Measurements from ENCODE around the gene MRM1. TPM values are rescaled to one million over a fixed set of nuclear protein-coding genes. Genes with fewer than 3 reads are reported as not detected.

The MRM1 gene
- total RNA-seq, 1 experiment from 2014 or later, result 19.9 TPM

DNA sequence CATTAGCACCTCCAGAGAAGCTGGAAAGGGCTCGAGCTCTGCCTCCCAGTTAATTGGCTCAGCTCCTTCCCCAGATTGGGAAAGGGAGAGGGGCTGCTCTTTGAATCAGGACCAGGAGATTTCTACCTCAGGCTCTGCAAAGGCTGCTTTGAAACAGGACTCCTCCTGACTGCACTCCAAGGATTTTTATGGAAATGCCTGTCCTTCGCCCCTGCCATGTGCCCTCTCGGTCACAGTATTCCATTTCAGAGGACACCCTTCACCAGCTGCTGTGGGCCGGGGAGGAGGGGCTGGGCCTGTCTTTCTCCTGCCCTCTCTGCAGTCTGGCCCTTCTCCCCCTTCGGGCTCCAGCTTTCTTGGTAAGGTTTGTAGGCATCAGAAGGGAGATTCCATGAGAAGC, 13.6 kb downstream of the MRM1 start:
- Histone ChIP-seq H3K27me3 (no peaks in the 10 kb centered on the region), H3K4me3 (no peak overlapping the region), H3K9me3 (no peaks in the 10 kb centered on the region), H3K36me3 (peaks cover 5% of the 10 kb centered on the region; the same call in 1 of the 2 replicates)
- DNase-seq, result no peak

- Histone ChIP-seq H3K27me3 (no peaks in the 10 kb centered on the region), H3K36me3 (no peaks in the 10 kb centered on the region), H3K4me3 (no peak overlapping the region), H3K9me3 (no peaks in the 10 kb centered on the region)
- no peak for DNase-seq
Measured at GRCh38 chr17:36616061-36617029, 15.0 kb downstream of the MRM1 start.

- no peak overlapping the region for H3K4me3 ChIP-seq
- no peaks in the 10 kb centered on the region for H3K36me3 ChIP-seq
- no peak for DNase-seq
- no peaks in the 10 kb centered on the region for H3K27me3 ChIP-seq
- no peaks in the 10 kb centered on the region for H3K9me3 ChIP-seq
Measured at GRCh38 chr17:36617773-36618172, 16.4 kb downstream of the MRM1 start.

- Histone ChIP-seq H3K27me3 (no peaks in the 10 kb centered on the region), H3K9me3 (no peaks in the 10 kb centered on the region), H3K4me3 (no peak overlapping the region), H3K36me3 (no peaks in the 10 kb centered on the region)
- DNase-seq, result no peak
Measured at GRCh38 chr17:36623281-36623680, 21.9 kb downstream of the MRM1 start.

- H3K4me3 ChIP-seq, result no peak overlapping the region
- no peak for DNase-seq
- H3K36me3 ChIP-seq, result no peaks in the 10 kb centered on the region
- no peaks in the 10 kb centered on the region for H3K9me3 ChIP-seq
- H3K27me3 ChIP-seq, result no peaks in the 10 kb centered on the region
Measured at GRCh38 chr17:36625188-36625587, 23.8 kb downstream of the MRM1 start.

- H3K9me3 ChIP-seq, result no peaks in the 10 kb centered on the region
- DNase-seq, result no peak
- no peak overlapping the region for H3K4me3 ChIP-seq
- no peaks in the 10 kb centered on the region for H3K36me3 ChIP-seq
- H3K27me3 ChIP-seq, result no peaks in the 10 kb centered on the region
Measured at GRCh38 chr17:36627101-36627500, 25.7 kb downstream of the MRM1 start.

GRCh38 chr17:36628576-36628975, 27.2 kb downstream of the MRM1 start:
- Histone ChIP-seq H3K36me3 (no peaks in the 10 kb centered on the region), H3K4me3 (no peak overlapping the region), H3K27me3 (no peaks in the 10 kb centered on the region), H3K9me3 (no peaks in the 10 kb centered on the region)
- DNase-seq, result no peak

DNA sequence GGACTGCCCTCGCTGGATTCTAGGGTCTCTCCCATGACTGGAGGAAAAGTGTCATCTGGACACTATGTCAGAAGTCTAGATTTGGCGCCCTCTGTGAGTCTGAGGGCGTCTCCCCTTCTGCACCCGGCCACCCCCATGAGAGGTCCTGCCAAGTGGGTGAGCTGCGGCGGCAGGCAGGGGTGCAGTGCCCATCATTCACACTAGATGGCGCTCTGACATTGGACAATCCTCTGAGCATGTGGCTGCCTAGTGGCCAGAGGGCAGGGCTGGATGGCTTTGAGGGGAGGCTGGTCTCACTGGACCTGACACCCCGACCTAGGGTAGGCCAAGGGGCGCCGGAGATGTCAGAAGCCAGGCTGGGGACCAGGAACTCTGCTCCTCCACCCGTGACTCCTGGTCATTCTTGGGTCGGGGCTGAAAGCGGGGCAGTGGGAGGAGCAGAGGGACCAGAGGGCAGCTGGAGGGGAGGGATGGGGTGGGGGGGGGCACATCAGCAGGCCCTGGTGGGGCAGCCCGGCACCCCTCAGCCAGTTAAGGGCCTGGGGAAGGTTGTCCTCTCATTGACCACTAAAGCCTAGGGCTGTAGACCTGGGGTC, 28.0 kb downstream of the MRM1 start:
- no peaks in the 10 kb centered on the region for H3K9me3 ChIP-seq
- no peaks in the 10 kb centered on the region for H3K27me3 ChIP-seq
- H3K36me3 ChIP-seq, result no peaks in the 10 kb centered on the region
- no peak overlapping the region for H3K4me3 ChIP-seq
- peak; percentile 66 for DNase-seq

DNA sequence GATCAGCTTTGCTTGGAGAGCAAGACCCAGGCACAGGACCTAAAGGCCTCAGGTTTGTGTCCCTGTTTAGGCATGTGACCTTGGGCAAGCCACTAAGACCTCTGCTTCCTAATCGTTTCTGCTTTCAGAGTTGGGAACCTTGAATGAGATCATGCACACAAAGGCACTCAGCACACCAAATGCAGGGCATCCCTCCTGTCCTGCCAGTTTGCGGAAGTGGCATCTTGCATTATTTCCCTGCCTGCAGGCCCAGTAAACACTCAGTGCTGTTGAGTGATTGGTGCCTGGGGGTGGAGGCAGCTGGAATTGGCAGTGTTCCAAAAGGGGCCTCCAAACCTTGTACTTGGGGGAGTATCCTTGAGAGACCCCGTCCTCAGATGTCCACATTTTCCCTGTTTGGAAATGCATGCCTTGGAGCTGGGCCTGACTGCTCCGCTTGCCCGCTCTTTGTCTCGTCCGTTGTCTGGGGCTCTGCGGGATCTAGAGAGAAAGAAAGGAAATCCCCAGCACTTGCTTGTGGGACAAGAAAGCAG, 28.7 kb downstream of the MRM1 start:
- Histone ChIP-seq H3K27me3 (no peaks in the 10 kb centered on the region), H3K9me3 (no peaks in the 10 kb centered on the region), H3K4me3 (no peak overlapping the region), H3K36me3 (no peaks in the 10 kb centered on the region)
- DNase-seq, result no peak

DNA sequence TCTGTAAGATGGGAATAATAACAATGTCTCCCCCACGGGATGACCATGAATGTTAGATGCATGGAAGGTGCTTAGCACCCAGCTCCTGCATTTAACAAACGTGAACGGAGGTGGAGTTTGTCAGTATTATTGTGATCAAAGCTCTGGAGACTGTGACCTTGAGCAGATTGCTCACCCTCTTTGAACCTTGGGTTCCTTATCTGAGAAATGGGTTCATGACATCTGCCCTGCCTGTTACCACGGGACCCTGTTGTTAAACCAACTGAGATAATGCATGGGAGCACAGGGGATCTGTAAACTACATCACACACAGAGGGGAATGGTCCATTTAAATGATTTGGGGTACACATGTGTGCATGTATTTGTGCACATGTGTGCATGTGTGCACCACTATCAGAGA, 29.6 kb downstream of the MRM1 start:
- DNase-seq, result no peak
- Histone ChIP-seq H3K36me3 (no peaks in the 10 kb centered on the region), H3K27me3 (no peaks in the 10 kb centered on the region), H3K4me3 (no peak overlapping the region), H3K9me3 (no peaks in the 10 kb centered on the region)

GRCh38 chr17:36632916-36633771, 31.8 kb downstream of the MRM1 start:
- Histone ChIP-seq H3K27me3 (no peaks in the 10 kb centered on the region), H3K36me3 (no peaks in the 10 kb centered on the region), H3K9me3 (no peaks in the 10 kb centered on the region), H3K4me3 (no peak overlapping the region)
- no peak for DNase-seq

GRCh38 chr17:36640346-36640745, 39.0 kb downstream of the MRM1 start:
- Histone ChIP-seq H3K36me3 (no peaks in the 10 kb centered on the region), H3K27me3 (peaks cover 49% of the 10 kb centered on the region), H3K9me3 (no peaks in the 10 kb centered on the region), H3K4me3 (no peak overlapping the region)
- DNase-seq, result no peak

DNA sequence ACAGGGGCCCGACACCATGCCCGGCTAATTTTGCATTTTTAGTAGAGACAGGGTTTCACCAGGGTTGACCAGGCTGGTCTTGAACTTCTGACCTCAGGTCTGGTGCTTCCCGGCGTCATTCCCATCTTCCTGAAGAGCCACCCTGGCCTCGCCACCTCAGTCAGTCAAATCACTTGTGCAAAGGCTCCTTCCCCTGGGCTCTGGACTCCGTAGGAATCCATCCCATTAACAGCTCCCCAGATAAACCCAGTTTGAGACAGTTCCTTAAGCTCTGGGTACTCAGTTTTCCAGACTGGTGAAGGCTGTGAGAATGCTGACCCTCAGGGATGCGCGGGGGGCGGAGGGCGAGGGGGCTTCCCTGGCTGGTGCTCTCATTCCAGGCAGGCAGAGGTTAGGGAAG, 39.5 kb downstream of the MRM1 start:
- no peak for DNase-seq
- Histone ChIP-seq H3K4me3 (no peak overlapping the region), H3K9me3 (no peaks in the 10 kb centered on the region), H3K27me3 (peaks cover 49% of the 10 kb centered on the region), H3K36me3 (no peaks in the 10 kb centered on the region)

DNA sequence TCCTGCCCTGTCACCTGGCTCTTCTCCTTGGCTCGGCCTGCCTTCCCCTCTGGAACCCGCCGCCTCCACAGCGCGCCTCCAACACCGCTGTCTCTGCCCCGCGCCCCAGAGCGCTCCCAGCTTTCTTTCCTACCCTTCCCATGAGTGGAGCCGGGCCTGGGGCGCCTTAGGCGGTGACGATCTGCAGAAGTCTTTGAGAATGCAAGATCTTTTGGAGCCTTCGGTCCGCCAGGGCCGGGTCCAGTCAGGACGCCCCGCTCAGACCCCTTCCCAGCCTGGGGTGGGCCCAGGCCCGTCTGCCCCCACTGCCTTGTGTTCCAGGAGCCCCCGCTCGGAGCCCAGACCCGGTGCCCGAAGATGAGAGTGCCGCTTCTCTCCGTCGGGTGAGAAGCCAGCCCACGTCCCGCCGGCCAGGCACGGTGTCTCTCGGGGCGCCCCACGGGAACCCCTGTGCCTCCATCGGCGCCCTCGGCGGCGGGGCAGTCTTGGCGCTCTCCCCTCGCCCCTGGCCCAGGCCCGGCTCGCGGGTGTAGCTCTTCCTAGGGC, 40.0 kb downstream of the MRM1 start:
- Histone ChIP-seq H3K9me3 (no peaks in the 10 kb centered on the region), H3K4me3 (peak overlapping the region; percentile 24), H3K36me3 (no peaks in the 10 kb centered on the region), H3K27me3 (peaks cover 49% of the 10 kb centered on the region)
- no peak for DNase-seq

GRCh38 chr17:36641877-36642845, 40.8 kb downstream of the MRM1 start:
- peak overlapping the region; percentile 24 for H3K4me3 ChIP-seq
- DNase-seq, result peak; percentile 14
- H3K27me3 ChIP-seq, result peaks cover 49% of the 10 kb centered on the region

More at GRCh38 chr17:36641877-36642845, 40.8 kb downstream of the MRM1 start:
- no peaks in the 10 kb centered on the region for H3K36me3 ChIP-seq
- H3K9me3 ChIP-seq, result no peaks in the 10 kb centered on the region
